IMR-90 (cell line): ENCODE measurements around the gene OR52A5. TPM values are rescaled to one million over a fixed set of nuclear protein-coding genes. Genes with fewer than 3 reads are reported as not detected.

Source experiments
- ATAC-seq: fragments of 200-7000 bp; cut with Tn5 transposase; 2 replicates; pipeline ENCODE4 v1.9.1; 2020; ENCODE audit warnings: low read depth, mild to moderate bottlenecking, moderate library complexity
- Bru-seq: library from RNA; stranded (reverse); fragments of 400-500 nt; gene quantifications from one replicate; lab custom pipeline; 2021; lab: Mats Ljungman, UMichigan
- BruChase-seq, 2 experiments: library from RNA; stranded (reverse); fragments of 400-500 nt; gene quantifications; one replicate each; lab custom pipeline; 2021; lab: Mats Ljungman, UMichigan
- BruUV-seq: library from RNA; stranded (reverse); fragments of 400-500 nt; replicated peaks from 2 replicates; lab custom pipeline; 2021; lab: Mats Ljungman, UMichigan
- CTCF ChIA-PET: fragments of 300-600 bp; formaldehyde crosslinking; extraction: SDS; loops from one replicate; lab custom pipeline; 2021; ENCODE audit warnings: antibody characterized with exemption; lab: Yijun Ruan, JAX
- POLR2A ChIA-PET: fragments of 300-600 bp; sonication (Branson Sonifier 250); formaldehyde crosslinking; loops from one replicate; lab custom pipeline; 2022; ENCODE audit warnings: antibody characterized with exemption; ENCODE audit not compliant: unreplicated experiment; lab: Charles Lee
- DNase-seq: peaks from one replicate; pipeline ENCODE4 v3.0.0; 2013
- H2AFZ ChIP-seq: replicated peaks from 2 replicates; pipeline ENCODE3; 2013; ENCODE audit warnings: low read length, mild to moderate bottlenecking; ENCODE audit not compliant: poor library complexity
- H2AK5ac ChIP-seq: 2 replicates; pipeline ENCODE4 v1.6.1; 2013; ENCODE audit warnings: low read depth, low read length, inconsistent platforms
- H2AK9ac ChIP-seq: replicated peaks from 2 replicates; pipeline ENCODE3; 2013; ENCODE audit warnings: mild to moderate bottlenecking, low read depth, low read length, moderate library complexity; ENCODE audit not compliant: poor library complexity
- H2BK120ac ChIP-seq: 2 replicates; pipeline ENCODE4 v1.6.1; 2013; ENCODE audit warnings: low read depth, low read length, inconsistent platforms
- H2BK15ac ChIP-seq: 3 replicates; pipeline ENCODE4 v1.6.1; 2013; ENCODE audit warnings: low read depth, low read length, inconsistent platforms
- H2BK20ac ChIP-seq: 2 replicates; pipeline ENCODE4 v1.6.1; 2013; ENCODE audit warnings: low read depth, mild to moderate bottlenecking, inconsistent platforms, low read length, moderate library complexity
- H2BK5ac ChIP-seq: 2 replicates; pipeline ENCODE4 v1.6.1; 2013; ENCODE audit warnings: mild to moderate bottlenecking, low read depth, low read length, inconsistent platforms; ENCODE audit not compliant: poor library complexity, severe bottlenecking
- H3K14ac ChIP-seq: replicated peaks from 2 replicates; pipeline ENCODE4 v1.6.1; 2013; ENCODE audit warnings: low read depth, low read length, inconsistent platforms
- H3K18ac ChIP-seq: 2 replicates; pipeline ENCODE4 v1.6.1; 2013; ENCODE audit warnings: low read depth, low read length, control low read depth
- H3K23ac ChIP-seq: 2 replicates; pipeline ENCODE4 v1.6.1; 2013; ENCODE audit warnings: low read depth, low read length, inconsistent platforms
- H3K27ac ChIP-seq: 2 replicates; pipeline ENCODE4 v1.5.1; 2013; ENCODE audit warnings: mild to moderate bottlenecking, control low read depth, low read length; ENCODE audit not compliant: insufficient read depth
- H3K27me3 ChIP-seq: 2 replicates; pipeline ENCODE4 v1.6.1; 2013; ENCODE audit warnings: low read length; ENCODE audit not compliant: control insufficient read depth, insufficient read depth
- H3K36me3 ChIP-seq: 2 replicates; pipeline ENCODE4 v1.6.1; 2013; ENCODE audit warnings: low read length, mixed read lengths; ENCODE audit not compliant: control insufficient read depth, insufficient read depth
- H3K4ac ChIP-seq: 2 replicates; pipeline ENCODE4 v1.6.1; 2013; ENCODE audit warnings: low read depth, low read length, inconsistent platforms
- H3K4me1 ChIP-seq: 2 replicates; pipeline ENCODE4 v1.6.1; 2013; ENCODE audit warnings: low read length, mixed read lengths; ENCODE audit not compliant: control insufficient read depth, insufficient read depth
- H3K4me2 ChIP-seq: 2 replicates; pipeline ENCODE4 v1.6.1; 2013; ENCODE audit warnings: low read depth, mild to moderate bottlenecking, control low read depth, low read length, moderate library complexity
- H3K4me3 ChIP-seq: 2 replicates; pipeline ENCODE4 v1.5.1; 2013; ENCODE audit warnings: low read depth, mild to moderate bottlenecking, control low read depth, low read length, moderate library complexity; ENCODE audit not compliant: insufficient read depth
- H3K56ac ChIP-seq: 2 replicates; pipeline ENCODE4 v1.6.1; 2013; ENCODE audit warnings: low read length, inconsistent platforms; ENCODE audit not compliant: insufficient read depth; ENCODE audit errors: extremely low read depth
- H3K79me1 ChIP-seq, 2 experiments: 2 replicates each; pipeline ENCODE4 v1.6.1; 2013; ENCODE audit warnings: low read length in 2 of 2, inconsistent platforms in 1 of 2, low read depth in 1 of 2
- H3K9ac ChIP-seq: 2 replicates; pipeline ENCODE4 v1.6.1; 2013; ENCODE audit warnings: low read depth, low read length, control low read depth
- H3K9me1 ChIP-seq: 2 replicates; pipeline ENCODE4 v1.6.1; 2013; ENCODE audit warnings: low read length, inconsistent platforms; ENCODE audit not compliant: insufficient read depth
- H3K9me3 ChIP-seq: 2 replicates; pipeline ENCODE4 v1.6.1; 2013; ENCODE audit warnings: low read length; ENCODE audit not compliant: control insufficient read depth, insufficient read depth
- H4K20me1 ChIP-seq: 2 replicates; pipeline ENCODE4 v1.6.1; 2013; ENCODE audit warnings: low read length, inconsistent platforms; ENCODE audit not compliant: insufficient read depth
- H4K5ac ChIP-seq: 2 replicates; pipeline ENCODE4 v1.6.1; 2013; ENCODE audit warnings: mild to moderate bottlenecking, low read depth, low read length, control low read depth
- H4K8ac ChIP-seq, 2 experiments: 2 replicates each; pipeline ENCODE4 v1.6.1; 2013; ENCODE audit warnings: low read depth in 2 of 2, low read length in 2 of 2, control low read depth in 1 of 2, inconsistent platforms in 1 of 2
- H4K91ac ChIP-seq: 2 replicates; pipeline ENCODE4 v1.6.1; 2013; ENCODE audit warnings: low read depth, low read length, inconsistent platforms; ENCODE audit not compliant: insufficient read depth
- CEBPB ChIP-seq: IDR thresholded peaks from 2 replicates; pipeline ENCODE4 v1.6.1; 2012; ENCODE audit warnings: low read depth, low read length, improper control_type of control experiment
- FOS ChIP-seq: fragments of 150-350 bp; IDR thresholded peaks from 2 replicates; pipeline ENCODE4 v1.6.1; 2016; ENCODE audit warnings: low read depth, low read length
- RAD21 ChIP-seq: IDR thresholded peaks from 2 replicates; pipeline ENCODE4 v1.6.1; 2012; ENCODE audit warnings: low read length, improper control_type of control experiment
- WGBS, 2 experiments: methylation state at CpG; one replicate each; pipeline versions ENCODE4 v1.1.5 to v1.1.7; 2013; ENCODE audit warnings: missing lambda C conversion rate in 2 of 2; ENCODE audit not compliant: insufficient read length in 1 of 2; ENCODE audit errors: extremely low coverage in 2 of 2; 5-methylcytosine and 5-hydroxymethylcytosine counted together
- dilution Hi-C: fragments of 300-500 bp; cut with HindIII; formaldehyde crosslinking; loops from one replicate; pipeline ENCODE4 v1.14.3; 2018; ENCODE audit warnings: low sequenced_read_pairs; ENCODE audit not compliant: unreplicated experiment
- in situ Hi-C: fragments of 300-500 bp; cut with MboI; formaldehyde crosslinking; loops from 3 replicates; pipeline ENCODE4 v1.14.3; 2019; ENCODE audit warnings: low sequenced_read_pairs, inconsistent platforms, mixed read lengths
- intact Hi-C: fragments of 100-400 bp; cut with micrococcal nuclease; formaldehyde crosslinking; loops from 2 replicates; pipeline ENCODE4 v1.10.0; 2022
- long read RNA-seq: library from polyadenylated mRNA; unstranded; transcript quantifications from one replicate; pipeline ENCODE4 v2.0.0, GENCODE V29; 2021; ENCODE audit not compliant: unreplicated experiment
- polyA plus RNA-seq, 3 experiments: library from polyadenylated mRNA; depleted of rRNA; stranded (reverse); fragments of >200 nt; gene quantifications; 2 replicates each; pipeline ENCODE4 v1.2.3, GENCODE V29; 2012; ENCODE audit warnings: low replicate concordance in 1 of 3
- total RNA-seq: library from RNA; depleted of rRNA; stranded (reverse); fragments of >200 nt; gene quantifications from 2 replicates; pipeline ENCODE4 v1.2.3, GENCODE V29; 2012; rRNA removed
- TF ChIP-seq, protein P1 (sequence below): fragments of 150-350 bp; IDR thresholded peaks from 2 replicates; pipeline ENCODE4 v1.6.1; 2017; ENCODE audit warnings: mild to moderate bottlenecking, antibody characterized with exemption, low read length, low read depth

OR52A5 gene
- not detected in 2 replicates for total RNA-seq
- polyA plus RNA-seq (2012; rRNA removed), result not detected in 2 replicates
- polyA plus RNA-seq (2012; cell fraction: cytosol; rRNA removed), result not detected in 2 replicates
- not detected in 2 replicates for polyA plus RNA-seq (2012; cell fraction: nucleus; rRNA removed; ENCODE audit: low replicate concordance)
- Bru-seq, nascent RNA, result not detected
- not detected for BruChase-seq, experiment 1, labeled RNA remaining after a 6-hour chase
- BruChase-seq, experiment 2, labeled RNA remaining after a 2-hour chase, result not detected
- long read RNA-seq, result 0 reads

DNA sequence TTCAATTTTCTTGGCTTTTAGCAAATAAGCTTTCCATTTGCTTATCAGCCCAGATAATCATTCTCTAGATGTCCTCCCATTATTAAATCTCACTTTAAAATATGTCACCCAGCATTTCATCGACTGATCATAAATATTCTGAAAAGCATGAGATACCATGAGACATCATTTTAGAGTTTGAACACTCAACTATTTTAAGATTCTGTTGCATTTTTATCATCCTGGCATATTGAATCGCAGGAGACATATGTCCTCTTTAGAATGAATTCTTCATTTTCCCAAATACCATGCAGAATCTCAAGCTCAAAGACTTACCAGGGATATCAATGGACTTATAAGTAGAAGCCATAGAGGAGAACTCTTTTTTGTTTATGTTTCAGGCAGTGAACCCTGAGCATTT, at the start of gene OR52A5:
Gene OR52A5, minus strand, starts transcription at position 361 of the 400 bp plus-strand sequence. CDS start 5,714 bp downstream, outside the sequence.
- H3K27ac ChIP-seq, result no peak within 1 kb of the TSS
- CTCF ChIA-PET, result no interaction called here
- no peaks in the 10 kb centered on the region for H3K36me3 ChIP-seq
- no peak within 1 kb of the TSS for H3K4me3 ChIP-seq
- no peak within 1 kb of the TSS for H3K14ac ChIP-seq
- intact Hi-C loops, result no loop called here
- no peak within 1 kb of the TSS for H2BK20ac ChIP-seq
- no peak within 1 kb of the TSS for H2BK5ac ChIP-seq
- H2AFZ ChIP-seq, result no peak within 1 kb of the TSS
- H3K23ac ChIP-seq, result no peak within 1 kb of the TSS
- in situ Hi-C loops, result no loop called here
- no peaks in the 10 kb centered on the region for H4K20me1 ChIP-seq
- POLR2A ChIA-PET, result no interaction called here
- no peak within 1 kb of the TSS for H2AK9ac ChIP-seq
- H3K27me3 ChIP-seq, result no peaks in the 10 kb centered on the region
- H4K8ac ChIP-seq, result no peak within 1 kb of the TSS
- no peak within 1 kb of the TSS for H3K4me2 ChIP-seq
- no peaks in the 10 kb centered on the region for H3K9me3 ChIP-seq
- DNase-seq (no peak), ATAC-seq (no peak)
- no peak within 1 kb of the TSS for H2BK15ac ChIP-seq
- no peak within 1 kb of the TSS for H2AK5ac ChIP-seq
- H3K4ac ChIP-seq, result no peak within 1 kb of the TSS
- no peak within 1 kb of the TSS for H3K18ac ChIP-seq
- H3K56ac ChIP-seq, result no peak within 1 kb of the TSS
- BruUV-seq, result no TSS peak
- H4K5ac ChIP-seq, result no peak within 1 kb of the TSS
- TF ChIP-seq CEBPB (no peak), RAD21 (no peak), FOS (no peak)
- TF ChIP-seq, protein P1, sequence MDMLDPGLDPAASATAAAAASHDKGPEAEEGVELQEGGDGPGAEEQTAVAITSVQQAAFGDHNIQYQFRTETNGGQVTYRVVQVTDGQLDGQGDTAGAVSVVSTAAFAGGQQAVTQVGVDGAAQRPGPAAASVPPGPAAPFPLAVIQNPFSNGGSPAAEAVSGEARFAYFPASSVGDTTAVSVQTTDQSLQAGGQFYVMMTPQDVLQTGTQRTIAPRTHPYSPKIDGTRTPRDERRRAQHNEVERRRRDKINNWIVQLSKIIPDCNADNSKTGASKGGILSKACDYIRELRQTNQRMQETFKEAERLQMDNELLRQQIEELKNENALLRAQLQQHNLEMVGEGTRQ, result no peak
- no CpG with 5 or more reads among the region's 2 CpGs for whole genome bisulfite sequencing, 2 experiments
- H3K79me1 ChIP-seq, result no peaks in the 10 kb centered on the region
- H3K4me1 ChIP-seq, result no peaks in the 10 kb centered on the region
- H3K9me1 ChIP-seq, result no peaks in the 10 kb centered on the region
- H2BK120ac ChIP-seq, result no peak within 1 kb of the TSS
- no peak within 1 kb of the TSS for H4K91ac ChIP-seq
- dilution Hi-C loops, result no loop called here
- no peak within 1 kb of the TSS for H3K9ac ChIP-seq
